ENCODE data around the gene WDR87. TPM values are rescaled to one million over a fixed set of nuclear protein-coding genes. Genes with fewer than 3 reads are reported as not detected.

The WDR87 gene
- total and polyA plus RNA-seq, 2 of the 4 experiments (the other 2 are of a cell fraction): not detected

GRCh38 chr19:37885392-37885791 is 21.0 kb downstream of the WDR87 start:
- Histone ChIP-seq H3K9me1 (ENCODE audit: insufficient read depth, low read length) (no peaks in the 10 kb centered on the region), H2AK9ac (replicated peaks; ENCODE audit: low read depth, low read length, poor library complexity) (no peak overlapping the region), H3K36me3 (ENCODE audit: control insufficient read depth, insufficient read depth, low read length) (no peaks in the 10 kb centered on the region), H3K18ac (ENCODE audit: low read depth, low read length) (no peak overlapping the region), H3K9me3 (ENCODE audit: control insufficient read depth, insufficient read depth, low read length) (peaks cover 17% of the 10 kb centered on the region), H3K14ac (replicated peaks; ENCODE audit: low read depth, low read length) (no peak overlapping the region), H4K8ac (ENCODE audit: low read depth in 2 of 2, low read length in 2 of 2) (no peak overlapping the region), H4K20me1 (ENCODE audit: insufficient read depth, low read length) (no peaks in the 10 kb centered on the region), H3K4ac (ENCODE audit: low read depth, low read length) (no peak overlapping the region), H3K27ac (ENCODE audit: insufficient read depth, low read length) (no peak overlapping the region), H3K9ac (ENCODE audit: low read depth, low read length) (no peak overlapping the region), H3K27me3 (ENCODE audit: control insufficient read depth, insufficient read depth, low read length) (peaks cover 12% of the 10 kb centered on the region), H4K91ac (ENCODE audit: insufficient read depth, low read depth, low read length) (no peak overlapping the region), H3K79me1 (ENCODE audit: low read depth in 1 of 2, low read length in 2 of 2) (no peaks in the 10 kb centered on the region), H3K4me1 (ENCODE audit: control insufficient read depth, insufficient read depth, low read length) (no peaks in the 10 kb centered on the region), H3K23ac (ENCODE audit: low read depth, low read length) (no peak overlapping the region), H2BK5ac (ENCODE audit: low read depth, low read length, poor library complexity, severe bottlenecking) (no peak overlapping the region), H2BK120ac (ENCODE audit: low read depth, low read length) (no peak overlapping the region), H3K4me3 (ENCODE audit: insufficient read depth, low read depth, low read length) (no peak overlapping the region), H4K5ac (ENCODE audit: low read depth, low read length) (no peak overlapping the region), H2BK20ac (ENCODE audit: low read depth, low read length) (no peak overlapping the region), H2AFZ (replicated peaks; ENCODE audit: low read length, poor library complexity) (no peak overlapping the region), H2BK15ac (ENCODE audit: low read depth, low read length) (no peak overlapping the region), H3K56ac (ENCODE audit: extremely low read depth, insufficient read depth, low read length) (no peak overlapping the region), H2AK5ac (ENCODE audit: low read depth, low read length) (no peak overlapping the region), H3K4me2 (ENCODE audit: low read depth, low read length) (no peak overlapping the region)
- CTCF ChIA-PET: no interaction called here
- intact Hi-C loops (cut with micrococcal nuclease) (no loop called here), dilution Hi-C loops (cut with HindIII; ENCODE audit: low sequenced_read_pairs, unreplicated experiment) (no loop called here), in situ Hi-C loops (cut with MboI; ENCODE audit: low sequenced_read_pairs) (no loop called here)
- POLR2A ChIA-PET (ENCODE audit: unreplicated experiment): no interaction called here
- no peak for DNase-seq
- TF ChIP-seq RAD21 (IDR thresholded peaks at IDR 0.05; ENCODE audit: low read length): no peak
- TF ChIP-seq NFE2L2 (IDR thresholded peaks at IDR 0.05; ENCODE audit: low read depth, low read length): no peak
- TF ChIP-seq MXI1 (IDR thresholded peaks at IDR 0.05; ENCODE audit: borderline replicate concordance, low read depth, low read length): no peak
- TF ChIP-seq SMC3 (IDR thresholded peaks at IDR 0.05; ENCODE audit: low read depth, low read length): no peak
- no peak for TF ChIP-seq MAZ (IDR thresholded peaks at IDR 0.05; ENCODE audit: borderline replicate concordance, low read depth, low read length)
- TF ChIP-seq USF2 (IDR thresholded peaks at IDR 0.05; ENCODE audit: low read depth, low read length): no peak
- no peak for TF ChIP-seq BHLHE40 (IDR thresholded peaks at IDR 0.05; ENCODE audit: low read depth, low read length)
- no peak for TF ChIP-seq RFX5 (IDR thresholded peaks at IDR 0.05; ENCODE audit: low read depth, low read length)
- TF ChIP-seq CTCF (conservative IDR thresholded peaks at IDR 0.05; ENCODE audit: low read depth, low read length): no peak
- no peak for TF ChIP-seq MAFK (IDR thresholded peaks at IDR 0.05; ENCODE audit: low read depth, low read length)
- TF ChIP-seq CHD1 (IDR thresholded peaks at IDR 0.05; ENCODE audit: low read depth, low read length): no peak
- TF ChIP-seq FOS (IDR thresholded peaks at IDR 0.05; ENCODE audit: low read depth, low read length): no peak
- no peak for TF ChIP-seq RCOR1 (IDR thresholded peaks at IDR 0.05; ENCODE audit: insufficient replicate concordance, low read length)
- no peak for TF ChIP-seq CEBPB (IDR thresholded peaks at IDR 0.05; ENCODE audit: low read depth, low read length)
- TF ChIP-seq POLR2A (IDR thresholded peaks at IDR 0.05; ENCODE audit: low read depth, low read length): no peak
- TF ChIP-seq ELK1 (IDR thresholded peaks at IDR 0.05; ENCODE audit: borderline replicate concordance, low read depth, low read length): no peak
- BruUV-seq (replicated peaks): no TSS peak
- no CpG with 5 or more reads among the region's 1 CpG for WGBS, 2 experiments (ENCODE audit: extremely low coverage in 2 of 2, insufficient read length in 1 of 2)
- no peak for ATAC-seq (ENCODE audit: low read depth)

All from IMR-90 (cell line).